Gastroesophageal sphincter (tissue), 3 donors: ENCODE results near the gene UBA3.

Source experiments
- CTCF ChIP-seq, 4 experiments: fragments of 200-600 bp in 2 of 4; fragments of 450-650 bp in 2 of 4; sonication (generic) in 1 of 4; IDR thresholded peaks; one replicate each; pipeline ENCODE4 v1.5.1; 2017 to 2019; ENCODE audit warnings: antibody characterized with exemption in 4 of 4, mild to moderate bottlenecking in 2 of 4, moderate library complexity in 2 of 4
- POLR2A ChIP-seq, 2 donors: fragments of 450-650 bp; IDR thresholded peaks; one replicate each; pipeline ENCODE4 v1.6.1; 2017; ENCODE audit warnings: antibody characterized with exemption in 2 of 2, mild to moderate bottlenecking in 2 of 2, moderate library complexity in 1 of 2
- POLR2AphosphoS5 ChIP-seq: sonication (generic); formaldehyde crosslinking; IDR thresholded peaks from one replicate; pipeline ENCODE4 v1.6.1; 2017; ENCODE audit warnings: antibody characterized with exemption

GRCh38 chr3:69094467-69095205 is 14.5 kb upstream of the UBA3 start:
- no peak for TF ChIP-seq POLR2A (IDR thresholded peaks at IDR 0.05)
- peak in 1 of 4 experiments; percentile 11 for TF ChIP-seq CTCF (IDR thresholded peaks at IDR 0.05)
- no peak for TF ChIP-seq POLR2AphosphoS5
